Measurements from ENCODE around the gene AFAP1L2.

The AFAP1L2 gene

DNA sequence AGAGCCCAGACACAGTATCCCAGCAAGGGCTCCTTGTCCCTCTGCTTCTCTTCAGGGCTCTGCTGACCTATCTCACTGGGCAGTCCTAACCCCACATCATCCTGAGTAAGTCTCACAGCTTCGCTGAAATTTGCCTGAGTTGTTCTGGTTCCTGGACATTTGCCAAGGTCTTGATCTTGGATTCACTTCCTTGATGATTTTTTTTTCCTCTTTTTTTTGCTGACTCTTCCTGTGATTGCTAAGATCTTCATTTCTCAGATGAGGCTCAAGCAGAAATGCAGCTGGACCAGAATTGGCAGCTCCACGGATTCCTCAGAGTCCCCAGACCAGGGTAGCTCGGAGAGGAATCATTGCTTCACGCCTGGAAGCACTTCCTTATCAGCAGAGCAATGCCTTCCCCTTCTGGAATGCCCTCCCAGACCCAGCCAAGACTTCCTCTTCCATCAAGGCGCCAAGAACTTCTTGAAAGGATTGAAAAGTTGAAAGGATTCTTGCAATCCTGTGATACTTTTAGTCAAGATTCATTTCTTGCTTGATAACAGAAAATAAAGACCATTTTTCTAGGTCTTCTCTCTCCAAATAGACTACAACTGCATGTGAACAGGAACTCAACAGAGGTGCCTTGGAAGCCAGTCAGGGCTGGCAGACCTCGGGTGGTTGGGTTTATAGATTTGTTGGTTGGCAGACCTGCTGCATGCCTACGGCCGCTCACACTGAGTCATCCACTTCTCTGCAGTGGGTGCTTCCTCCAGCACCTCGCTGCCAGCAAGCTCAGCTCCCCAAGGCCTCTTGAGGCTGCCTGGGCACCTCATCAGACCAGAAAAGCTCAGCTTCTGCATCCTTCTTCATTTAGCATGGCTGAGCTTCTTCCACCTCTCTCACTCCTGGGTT is 8.8 kb upstream of the AFAP1L2 start:
- no peak for FAIRE-seq

DNA sequence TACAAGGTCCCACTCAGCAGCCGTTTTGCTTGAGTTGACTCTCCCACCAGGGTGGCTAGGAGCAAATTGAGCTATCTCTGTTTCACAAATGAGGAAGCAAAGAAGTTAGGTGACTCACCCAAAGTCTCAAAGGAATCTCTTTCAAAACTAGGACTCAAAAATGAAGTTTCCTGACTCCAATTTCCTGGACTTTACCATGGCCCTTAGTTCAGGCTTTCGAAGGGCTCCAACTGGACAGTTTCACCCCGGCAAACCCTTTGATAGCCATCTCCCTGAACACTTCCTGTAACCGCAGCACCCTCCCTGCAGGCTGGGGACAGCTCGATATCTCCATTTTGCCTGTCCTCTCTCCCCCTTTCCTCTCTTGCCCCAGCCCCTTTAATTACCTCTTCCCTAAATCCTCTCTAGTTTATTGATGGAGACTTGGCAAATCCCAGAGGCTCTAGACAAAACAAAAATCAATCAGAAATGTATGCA is 4.7 kb upstream of the AFAP1L2 start:
- no peak for FAIRE-seq

DNA sequence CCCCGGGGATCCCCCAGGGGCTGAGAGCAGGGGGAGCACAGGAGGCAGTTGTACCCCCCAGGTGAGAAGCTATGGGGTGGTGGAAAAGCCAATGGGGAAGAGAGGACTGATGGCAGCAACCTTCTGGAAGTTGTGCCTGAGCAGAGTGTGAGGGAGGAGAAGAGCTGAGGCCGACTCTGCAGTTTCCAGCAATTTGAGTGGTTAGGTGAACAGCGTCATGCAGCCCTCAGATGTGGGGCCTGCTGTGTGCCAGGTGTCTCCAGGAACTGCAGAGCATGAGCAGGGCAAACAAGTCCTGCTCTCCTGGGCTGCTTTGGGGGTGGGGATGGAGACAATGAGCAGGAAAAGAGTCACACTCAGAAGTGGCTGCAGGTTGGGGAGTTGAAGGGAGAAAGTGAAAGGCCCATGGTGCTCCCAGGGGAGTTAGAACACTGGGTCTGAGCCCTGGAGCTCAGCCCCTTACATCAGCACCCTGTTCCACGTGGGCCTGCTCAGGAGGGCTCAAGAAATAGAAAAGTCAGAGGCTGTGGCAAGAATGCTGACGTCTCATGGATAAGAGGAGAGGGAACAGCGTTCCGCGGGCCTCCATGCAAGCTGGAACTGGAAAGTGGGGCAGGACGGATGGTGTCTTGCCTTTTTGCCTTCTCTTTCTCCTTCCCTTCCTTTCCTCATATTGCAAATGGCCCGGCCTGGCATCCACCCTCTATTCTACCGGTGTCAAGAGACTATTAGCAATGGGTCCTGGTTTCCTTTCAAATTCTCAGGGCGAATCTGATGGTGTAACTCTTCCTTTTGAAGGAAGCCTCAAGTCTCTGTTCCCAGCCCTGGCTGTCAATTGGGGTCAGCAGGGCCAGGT is 4.0 kb upstream of the AFAP1L2 start:
- FAIRE-seq = no peak

DNA sequence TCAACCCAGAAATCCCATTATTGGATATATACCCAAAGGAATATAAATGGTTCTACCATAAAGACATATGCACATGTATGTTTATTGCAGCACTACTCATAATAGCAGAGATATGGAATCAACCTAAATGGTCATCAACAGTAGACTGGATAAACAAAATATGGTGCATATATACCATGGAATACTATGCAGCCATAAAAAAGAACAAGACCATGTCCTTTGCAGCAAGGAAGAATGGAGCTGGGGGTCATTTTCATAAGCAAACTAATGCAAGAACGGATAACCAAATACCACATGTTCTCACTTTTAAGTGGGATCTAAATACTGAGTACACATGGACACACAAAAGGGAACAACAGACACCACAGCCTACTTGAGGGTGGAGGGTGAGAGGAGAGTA is 2.2 kb upstream of the AFAP1L2 start:
- FAIRE-seq = no peak

DNA sequence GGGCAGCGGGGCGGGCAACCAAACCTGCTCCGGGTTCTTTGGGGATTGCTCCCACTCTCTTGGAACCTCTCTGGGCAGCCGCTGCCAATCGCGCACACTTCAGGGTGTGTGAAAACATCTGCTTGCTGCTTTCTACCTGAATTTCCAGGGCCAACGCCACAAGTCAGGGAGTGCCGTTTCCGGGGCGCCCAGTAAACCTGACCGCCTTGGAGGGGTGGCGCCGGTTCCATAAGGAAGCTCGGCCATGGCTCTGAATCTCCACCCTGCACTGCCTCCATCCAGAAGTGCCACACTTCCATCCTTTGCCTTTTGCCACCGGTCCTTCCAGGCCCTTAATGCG is 679 bp upstream of the AFAP1L2 start:
- FAIRE-seq = no peak

DNA sequence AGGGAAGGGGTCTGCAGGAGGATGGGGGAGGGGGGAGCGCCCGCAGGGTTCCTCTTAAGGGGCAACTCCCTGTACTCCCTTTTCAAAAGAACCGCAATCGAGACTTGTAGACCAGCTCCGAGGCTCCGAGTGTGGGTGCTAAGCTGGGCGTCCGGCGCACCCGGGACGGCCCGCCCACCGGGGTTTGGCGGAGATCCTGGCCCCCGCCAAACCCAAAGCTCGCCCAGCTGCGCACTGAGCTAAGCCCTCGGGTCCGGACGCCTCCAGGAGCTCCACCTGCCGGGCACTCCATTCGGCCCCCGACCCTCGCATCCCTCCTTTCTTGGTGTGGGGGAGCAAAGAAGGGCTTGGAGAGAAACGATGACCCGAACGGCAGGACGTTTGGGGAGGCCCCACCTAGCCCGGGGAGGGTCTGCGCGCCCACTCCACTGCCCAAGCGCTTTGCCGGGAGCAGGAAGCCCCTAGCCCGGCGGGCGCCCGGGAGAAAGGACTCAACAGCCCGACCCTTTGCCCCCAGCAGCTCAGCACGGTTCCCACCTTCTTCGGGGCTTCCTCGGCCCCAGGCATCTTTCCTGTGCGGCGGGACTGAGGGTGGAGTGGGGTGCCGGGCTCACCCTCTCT is 651 bp downstream of the AFAP1L2 start:
- no peak for FAIRE-seq

DNA sequence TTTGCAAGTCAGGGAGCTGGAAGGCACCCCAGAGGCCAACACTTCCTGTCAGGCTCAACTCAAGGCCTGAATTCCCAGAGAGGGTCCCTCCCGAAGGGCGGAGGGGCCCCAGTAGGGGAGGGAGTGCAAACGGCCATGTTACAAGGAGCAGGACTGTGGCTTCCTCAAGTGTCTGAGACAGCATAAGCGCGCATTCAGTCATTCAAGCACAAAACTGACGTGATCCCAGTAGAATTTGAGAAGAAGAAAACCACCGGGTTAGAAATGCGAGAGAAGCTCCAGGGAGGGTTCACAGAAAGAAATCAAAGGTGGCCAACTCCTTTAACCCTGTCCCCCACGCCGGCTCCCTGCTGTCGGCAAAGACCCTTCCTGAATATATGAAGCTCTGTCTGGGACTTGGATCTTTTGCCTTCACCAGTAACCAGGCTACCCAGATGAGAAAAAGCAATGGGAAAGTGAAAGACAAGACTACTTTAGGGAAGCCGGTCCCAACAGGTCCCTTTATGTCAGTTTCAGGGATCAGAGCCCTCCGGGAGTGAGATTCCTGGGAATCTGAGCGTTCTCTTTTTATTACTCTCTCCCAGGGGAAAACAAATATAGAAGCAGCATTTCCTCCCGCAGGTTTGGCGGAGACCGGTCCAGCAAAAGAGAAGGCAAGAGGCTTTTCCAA is 1.3 kb downstream of the AFAP1L2 start:
- no peak for FAIRE-seq

DNA sequence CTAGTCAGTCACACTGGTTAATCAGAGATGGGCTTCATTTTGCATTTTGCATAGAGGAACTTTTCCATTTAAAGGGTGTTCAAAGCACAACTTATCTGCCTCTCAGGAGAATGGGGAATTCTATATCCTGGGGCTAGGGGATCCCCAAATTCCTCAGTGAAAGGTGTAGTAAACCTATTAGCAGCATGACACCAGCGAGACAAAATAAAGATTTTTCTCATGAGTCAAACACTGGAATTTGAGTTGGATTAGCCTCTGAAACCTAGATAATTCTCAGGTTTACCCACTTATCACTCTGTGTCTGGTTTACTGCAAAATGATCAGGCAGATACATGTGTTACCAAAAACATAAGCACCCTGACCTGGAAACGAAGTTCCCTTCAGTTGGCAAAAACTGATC is 2.1 kb downstream of the AFAP1L2 start:
- no peak for FAIRE-seq

DNA sequence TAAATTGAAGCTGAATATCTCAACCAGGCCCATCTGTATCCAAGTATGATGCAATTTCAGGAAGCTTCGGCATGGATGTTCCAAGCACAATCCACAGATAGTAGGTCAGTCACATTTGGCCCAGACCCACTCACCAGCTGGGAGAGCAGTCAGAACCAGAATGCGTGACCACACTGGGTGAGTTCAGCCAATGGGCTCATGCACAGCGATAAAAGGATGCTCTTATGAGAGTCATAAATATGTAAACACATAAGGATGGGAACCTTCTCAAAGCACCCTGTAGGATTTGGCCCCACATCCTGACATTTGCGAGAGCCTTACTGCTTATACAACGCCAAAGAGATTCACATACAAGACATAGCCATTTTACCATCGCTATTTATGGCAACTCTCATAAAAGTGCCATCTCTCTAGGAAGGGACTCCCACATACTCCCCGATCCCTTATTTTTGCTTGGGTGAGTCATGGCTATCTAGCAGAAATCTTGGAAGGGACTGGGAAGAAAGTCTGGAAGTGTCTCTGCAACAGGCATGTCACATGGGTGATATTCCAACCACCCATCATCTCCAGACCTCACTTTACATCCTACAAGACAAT is 3.0 kb downstream of the AFAP1L2 start:
- no peak for FAIRE-seq

DNA sequence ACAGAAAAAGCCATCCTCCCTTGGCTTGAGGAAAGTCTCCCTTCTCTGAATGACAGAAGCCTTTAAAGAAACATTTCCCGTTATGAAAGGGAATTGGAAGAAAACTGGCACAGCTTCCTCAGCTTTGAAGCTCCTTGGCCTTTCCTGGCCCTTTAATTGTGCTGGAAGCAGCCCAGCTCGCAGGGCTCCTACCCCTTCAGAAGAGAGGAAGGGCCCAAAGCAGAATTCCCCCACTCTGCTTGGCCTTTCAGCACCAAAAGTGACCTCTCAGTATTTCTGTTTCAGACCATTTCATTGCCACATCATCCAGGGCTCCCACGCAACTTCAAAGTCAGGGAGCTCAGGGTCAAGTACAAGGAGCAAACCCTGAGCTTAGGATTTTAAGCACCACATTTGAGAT is 4.2 kb downstream of the AFAP1L2 start:
- FAIRE-seq = no peak

DNA sequence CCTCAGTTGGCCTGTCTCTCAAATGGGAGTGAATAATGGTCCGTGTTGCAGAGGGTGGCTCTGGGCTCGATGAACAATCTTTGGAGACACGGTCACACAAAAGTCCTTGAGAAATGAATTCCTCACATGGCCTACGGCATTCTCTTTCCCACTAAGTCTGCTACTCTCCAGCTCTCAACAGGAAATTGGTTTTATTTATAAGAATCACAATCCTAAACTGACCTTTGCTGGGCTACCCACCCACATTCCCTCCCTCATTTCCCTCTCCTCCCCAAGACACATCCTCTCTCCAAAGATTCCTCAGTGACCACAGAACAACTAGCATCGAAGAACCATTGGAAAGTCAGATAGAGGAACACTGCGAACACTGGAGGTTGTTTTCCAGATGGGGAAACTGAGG is 4.7 kb downstream of the AFAP1L2 start:
- no peak for FAIRE-seq

DNA sequence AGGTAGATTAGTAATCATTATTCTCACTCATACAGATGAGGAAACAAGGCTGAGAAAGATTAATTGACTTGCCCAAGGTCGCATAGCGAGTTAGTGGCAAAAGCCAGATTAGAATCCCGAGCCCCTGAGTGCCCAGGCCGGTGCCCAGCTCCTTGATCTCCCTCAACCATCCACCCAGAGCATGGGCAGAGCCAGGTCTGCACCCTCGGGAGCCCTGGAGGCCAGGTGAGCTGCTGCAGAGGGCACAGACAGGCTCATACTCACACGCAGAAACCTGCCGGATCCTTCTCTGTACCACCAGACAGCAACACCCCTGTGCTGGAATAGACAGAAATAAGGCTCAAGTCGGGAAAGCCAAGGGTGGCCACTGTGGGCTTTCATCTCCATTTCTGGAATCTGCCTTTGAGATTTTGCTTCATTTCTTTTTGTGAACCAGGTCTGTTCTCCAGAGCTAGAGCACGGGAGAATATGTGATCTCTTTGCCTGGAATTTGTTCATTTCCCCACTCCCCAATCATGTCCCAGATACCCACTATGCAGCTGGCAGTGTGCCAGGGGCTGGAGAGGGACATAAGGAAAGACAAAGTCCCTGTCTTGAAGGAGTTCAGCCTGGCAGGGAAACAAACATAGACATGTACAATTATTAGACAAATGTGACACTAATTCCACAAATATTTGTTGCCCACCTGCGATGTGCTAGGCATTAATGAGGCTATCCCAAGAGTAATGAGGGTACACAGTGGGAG is 5.5 kb downstream of the AFAP1L2 start:
- no peak for FAIRE-seq

DNA sequence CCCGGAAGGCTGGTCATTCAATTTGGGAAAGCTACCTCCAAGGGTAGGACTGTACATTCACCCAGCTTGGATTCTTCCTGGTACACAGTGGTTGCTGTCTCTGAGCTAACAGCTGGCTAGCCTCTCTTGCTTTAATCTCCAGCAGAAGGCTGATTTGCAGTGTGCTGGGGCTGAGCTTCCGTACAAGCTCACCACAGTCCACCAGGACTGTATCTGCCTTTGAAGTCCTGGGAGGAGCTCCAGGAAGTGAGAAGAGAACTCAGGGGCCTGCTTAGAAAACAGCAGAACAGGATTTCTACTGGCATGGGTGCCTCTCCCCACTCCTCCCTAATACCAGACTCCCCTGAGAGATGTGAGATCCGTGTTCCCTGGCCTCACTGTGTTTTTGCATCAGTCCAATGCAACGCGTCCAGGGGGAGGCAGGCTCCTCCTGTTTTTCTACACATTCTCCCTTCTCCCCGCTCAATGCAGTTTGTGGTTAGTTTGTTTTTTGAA is 6.6 kb downstream of the AFAP1L2 start:
- FAIRE-seq = no peak

DNA sequence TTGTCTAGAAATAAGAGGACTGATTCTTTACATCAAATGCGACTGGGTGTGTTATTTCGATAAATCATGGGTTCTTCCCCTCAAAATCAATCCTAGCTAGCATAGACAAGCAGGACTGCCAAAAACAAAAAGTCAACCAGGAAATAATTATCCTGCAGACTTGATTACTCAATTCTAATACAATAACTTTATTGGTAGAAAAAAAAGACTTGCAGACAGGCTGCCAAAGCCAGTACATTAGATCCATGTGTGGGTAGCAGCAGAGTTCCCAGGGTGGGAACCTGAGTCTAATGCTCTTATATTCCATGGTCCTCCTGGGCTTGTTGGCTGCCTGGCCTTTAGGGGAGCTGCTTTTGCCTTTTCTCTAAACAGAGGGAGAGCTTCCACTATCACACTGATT is 7.8 kb downstream of the AFAP1L2 start:
- no peak for FAIRE-seq

DNA sequence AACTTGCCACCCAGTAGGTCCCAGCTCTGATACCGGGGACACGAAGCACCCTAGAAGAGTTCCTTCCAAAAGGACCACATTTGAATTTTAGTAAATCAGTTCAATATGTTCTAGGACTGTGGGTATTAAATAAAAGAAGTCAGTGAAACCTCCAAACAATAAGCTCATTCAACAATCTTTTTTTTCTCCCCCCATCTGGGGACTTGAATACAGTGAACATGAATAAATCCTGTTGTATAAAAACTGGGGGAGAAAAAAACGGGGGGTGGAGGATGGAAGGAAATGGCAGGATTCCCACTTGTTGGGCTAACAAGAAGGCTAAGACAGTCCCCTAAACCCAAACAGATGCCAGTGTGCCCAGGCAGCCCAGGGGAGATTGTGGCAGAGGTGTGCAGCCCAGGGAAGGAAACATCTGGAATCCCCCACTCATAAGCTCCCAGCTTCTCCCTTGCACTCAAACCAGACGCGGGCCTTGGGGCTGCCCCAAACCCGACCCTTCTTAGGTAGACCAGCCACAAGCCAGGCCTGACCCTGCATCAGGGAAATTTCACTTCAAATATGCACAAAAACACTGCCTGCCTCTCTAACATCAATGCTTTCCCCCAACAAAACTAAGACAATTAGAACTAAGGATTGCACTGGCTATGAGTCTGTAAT is 8.8 kb downstream of the AFAP1L2 start:
- FAIRE-seq = no peak

DNA sequence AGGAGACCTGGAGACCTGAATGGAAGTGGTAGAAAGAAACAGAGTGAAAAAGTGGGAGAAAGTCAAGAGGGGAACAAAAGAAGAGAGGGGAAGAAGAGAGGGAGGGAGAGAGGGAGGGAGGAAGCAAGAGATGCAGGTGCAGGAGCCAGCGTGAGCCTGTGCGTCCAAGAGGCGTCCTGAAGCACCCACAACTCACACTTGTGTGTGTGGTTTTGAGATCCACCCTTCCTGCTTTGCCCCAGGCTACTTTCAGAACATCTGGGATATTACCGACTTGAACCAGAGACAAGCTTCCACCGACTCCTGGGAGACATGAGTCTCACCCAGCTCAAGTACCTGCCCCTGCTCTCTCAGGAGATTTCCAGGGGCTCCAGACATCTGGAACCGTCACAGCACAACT is 9.8 kb downstream of the AFAP1L2 start:
- FAIRE-seq = no peak

DNA sequence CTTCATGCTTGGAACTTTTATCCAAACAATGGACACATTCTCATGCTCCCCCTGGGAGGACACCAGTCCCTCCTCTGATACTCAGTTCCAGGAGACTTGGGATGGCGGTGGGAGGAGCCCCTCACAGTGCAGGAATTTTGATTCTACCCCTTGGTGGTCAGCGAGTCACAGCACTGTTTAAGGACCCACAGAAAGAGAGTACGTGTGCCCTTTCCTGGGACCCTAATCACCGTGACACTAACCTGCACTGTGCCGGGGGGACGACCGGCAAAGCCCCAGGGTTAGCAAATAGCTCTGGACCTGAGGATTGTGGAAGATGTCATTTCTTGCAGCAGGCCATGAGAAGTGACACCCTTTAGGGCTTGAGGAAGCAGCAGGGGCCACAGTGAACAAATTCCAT is 10.4 kb downstream of the AFAP1L2 start:
- no peak for FAIRE-seq

DNA sequence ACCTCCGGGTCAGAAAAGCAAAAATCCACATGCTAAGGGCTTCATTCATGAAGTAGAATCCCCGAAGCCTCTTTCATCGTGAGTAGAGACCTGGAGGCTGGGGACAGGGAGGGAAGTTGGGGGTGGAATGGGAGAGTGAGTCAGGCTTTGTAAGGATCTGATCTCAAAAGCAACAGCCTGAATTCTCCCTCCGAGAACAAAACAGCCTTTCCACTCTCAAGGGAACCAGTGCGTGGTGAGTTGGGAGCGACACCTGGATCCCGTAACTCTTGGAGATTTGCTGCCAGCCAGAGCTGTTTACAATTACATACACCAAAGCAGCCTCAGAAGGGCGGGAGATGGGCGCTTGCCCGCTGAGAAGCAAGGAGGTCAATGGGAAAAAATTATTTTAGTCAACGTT is 10.8 kb downstream of the AFAP1L2 start:
- FAIRE-seq = no peak

DNA sequence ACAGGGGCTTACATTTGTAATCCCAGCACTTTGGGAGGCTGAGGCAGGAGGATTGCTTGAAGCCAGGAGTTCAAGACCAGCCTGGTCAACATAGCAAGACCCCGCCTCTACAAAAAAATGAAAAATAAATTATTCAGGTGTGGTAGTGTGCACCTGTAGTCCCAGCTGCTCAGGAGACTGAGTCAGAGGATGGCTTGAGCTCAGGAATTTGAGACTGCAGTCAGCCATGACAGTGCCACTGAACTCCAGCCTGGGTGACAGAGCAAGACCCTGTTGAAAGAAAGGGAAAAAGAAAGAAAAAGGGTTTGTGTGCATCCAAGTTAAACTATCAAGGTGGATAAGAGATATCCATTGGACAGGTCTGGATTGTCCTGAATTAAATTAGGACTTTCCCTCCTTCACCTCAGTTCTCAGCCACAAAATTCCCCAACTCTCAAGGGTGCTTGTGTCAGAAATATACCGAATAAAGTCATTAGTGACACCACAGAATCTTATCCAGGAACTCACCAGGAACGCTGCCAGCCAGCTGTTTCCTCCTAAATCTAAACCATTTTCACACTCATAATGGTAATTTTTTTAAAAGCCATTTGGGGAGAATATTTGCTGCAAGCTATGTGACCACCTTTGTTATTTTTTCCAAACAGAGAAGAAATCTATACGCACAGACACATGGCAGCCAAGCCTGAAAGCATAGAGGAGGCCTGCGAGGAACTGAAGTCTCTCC is 12.0 kb downstream of the AFAP1L2 start:
- no peak for FAIRE-seq

DNA sequence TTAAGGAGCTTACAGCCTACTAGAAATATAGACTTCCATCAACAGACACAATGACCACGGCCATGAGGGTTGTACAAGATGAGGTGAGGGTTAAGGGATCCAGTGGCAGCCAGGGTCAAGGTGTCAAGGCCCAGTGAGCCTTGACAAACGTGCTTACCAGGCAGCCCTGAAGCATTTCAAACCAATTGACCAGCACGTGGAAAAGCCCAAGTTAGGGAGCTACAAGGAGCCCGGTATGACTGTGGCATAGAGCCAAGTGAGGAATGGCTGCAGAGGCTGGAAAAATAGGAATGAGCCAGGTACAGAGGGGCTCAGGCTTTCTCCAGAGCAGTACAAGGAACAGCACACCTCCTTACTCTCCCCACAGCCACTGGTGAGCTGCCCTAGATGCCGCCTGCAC is 12.7 kb downstream of the AFAP1L2 start:
- no peak for FAIRE-seq

All from A204.1 (cell line).